Mesendoderm (in vitro differentiated cells): ENCODE results near the gene SERPINB4.
"Not testable (repeated sequence)": the region's sequence is repeated elsewhere in the genome, so short reads cannot be mapped to it uniquely, and the experiment has no call there.

Experiments used
- DNase-seq: peaks from one replicate; pipeline ENCODE4 v3.0.0; 2013
- H2AK5ac ChIP-seq: 2 replicates; pipeline ENCODE4 v1.6.1; 2013; ENCODE audit warnings: low read length, inconsistent platforms
- H2BK120ac ChIP-seq: 2 replicates; pipeline ENCODE4 v1.6.1; 2013; ENCODE audit warnings: low read depth, mild to moderate bottlenecking, low read length, moderate library complexity, mixed read lengths
- H2BK15ac ChIP-seq: replicated peaks from 2 replicates; pipeline ENCODE4 v1.6.1; 2013; ENCODE audit warnings: low read depth, mild to moderate bottlenecking, moderate library complexity
- H2BK5ac ChIP-seq: 2 replicates; pipeline ENCODE4 v1.6.1; 2013; ENCODE audit warnings: low read length, inconsistent platforms
- H3K18ac ChIP-seq: 2 replicates; pipeline ENCODE4 v1.6.1; 2013; ENCODE audit warnings: mild to moderate bottlenecking, low read length, mixed read lengths
- H3K23ac ChIP-seq: one replicate; pipeline ENCODE4 v1.6.1; 2013; ENCODE audit warnings: low read length
- H3K27ac ChIP-seq: 2 replicates; pipeline ENCODE4 v1.5.1; 2013; ENCODE audit warnings: low read depth, mild to moderate bottlenecking, inconsistent platforms, low read length, moderate library complexity
- H3K27me3 ChIP-seq: 2 replicates; pipeline ENCODE4 v1.6.1; 2013; ENCODE audit warnings: low read length, control low read depth, mild to moderate bottlenecking, inconsistent platforms; ENCODE audit not compliant: insufficient read depth, poor library complexity
- H3K36me3 ChIP-seq: 2 replicates; pipeline ENCODE4 v1.6.1; 2013; ENCODE audit warnings: low read length, inconsistent platforms; ENCODE audit not compliant: control insufficient read depth, insufficient read depth
- H3K4ac ChIP-seq: one replicate; pipeline ENCODE4 v1.6.1; 2013; ENCODE audit warnings: low read depth, mild to moderate bottlenecking, low read length, moderate library complexity
- H3K4me1 ChIP-seq: 2 replicates; pipeline ENCODE4 v1.6.1; 2013; ENCODE audit warnings: low read depth, low read length, inconsistent platforms; ENCODE audit not compliant: control insufficient read depth
- H3K4me2 ChIP-seq: 2 replicates; pipeline ENCODE4 v1.6.1; 2013; ENCODE audit warnings: low read length
- H3K4me3 ChIP-seq: 2 replicates; pipeline ENCODE4 v1.5.1; 2013; ENCODE audit warnings: mild to moderate bottlenecking, low read length
- H3K56ac ChIP-seq: one replicate; pipeline ENCODE4 v1.6.1; 2013; ENCODE audit warnings: low read length
- H3K79me1 ChIP-seq: 2 replicates; pipeline ENCODE4 v1.6.1; 2013; ENCODE audit warnings: low read length, inconsistent platforms
- H3K79me2 ChIP-seq: 2 replicates; pipeline ENCODE4 v1.6.1; 2013; ENCODE audit warnings: mild to moderate bottlenecking, low read length; ENCODE audit not compliant: control insufficient read depth, insufficient read depth
- H3K9ac ChIP-seq: 2 replicates; pipeline ENCODE4 v1.6.1; 2013; ENCODE audit warnings: low read length, inconsistent platforms
- H4K5ac ChIP-seq: one replicate; pipeline ENCODE4 v1.6.1; 2013; ENCODE audit warnings: low read length
- H4K8ac ChIP-seq: one replicate; pipeline ENCODE4 v1.6.1; 2013; ENCODE audit warnings: low read depth, mild to moderate bottlenecking, control low read depth, low read length, moderate library complexity
- WGBS: extraction: QIAGEN DNeasy Blood & Tissue Kit; methylation state at CpG from one replicate; pipeline ENCODE4 v1.1.7; 2013; ENCODE audit warnings: low lambda C conversion rate, missing lambda C conversion rate; ENCODE audit not compliant: insufficient coverage; ENCODE audit errors: extremely low coverage; 5-methylcytosine and 5-hydroxymethylcytosine counted together

Gene SERPINB4

DNA sequence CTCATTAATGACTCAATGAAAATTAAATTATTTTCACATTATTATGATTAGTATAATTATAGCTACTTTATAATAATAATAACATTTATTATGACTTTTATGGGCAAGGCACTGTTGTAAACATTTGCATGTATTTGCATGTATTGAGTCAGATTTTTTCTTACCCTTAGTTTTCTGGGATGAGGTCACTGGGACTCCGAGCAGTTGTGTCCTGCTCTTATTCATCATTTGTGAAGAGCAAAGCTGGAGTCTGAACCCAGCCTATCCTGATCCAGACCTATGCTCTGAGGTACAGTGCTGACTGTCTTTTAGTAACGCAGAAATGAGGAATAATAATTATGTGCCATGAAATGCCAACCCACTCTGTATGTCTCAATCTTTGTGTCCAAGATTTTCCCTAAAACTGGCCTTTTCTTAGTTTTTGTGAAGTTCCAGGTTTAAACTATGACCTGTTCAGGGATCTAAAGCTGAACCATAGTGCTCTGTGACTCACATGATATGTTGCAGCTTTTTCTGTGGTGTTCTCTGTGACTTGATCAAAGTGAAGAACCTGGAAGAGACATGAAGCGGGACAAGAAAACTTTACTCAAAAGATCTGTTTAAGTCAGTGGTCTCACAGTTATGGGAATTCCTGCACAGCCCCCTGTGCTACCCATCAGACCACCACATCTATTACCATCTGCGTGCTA lies 1.2 kb downstream of the SERPINB4 start:
- H3K4me1 ChIP-seq, H3K4ac ChIP-seq, H3K79me2 ChIP-seq, H3K18ac ChIP-seq, H2BK120ac ChIP-seq, H3K27me3 ChIP-seq, H4K8ac ChIP-seq, DNase-seq, H3K27ac ChIP-seq, H3K23ac ChIP-seq, H2BK5ac ChIP-seq, H3K36me3 ChIP-seq, H3K79me1 ChIP-seq, H3K9ac ChIP-seq, H4K5ac ChIP-seq, H3K4me3 ChIP-seq, H3K56ac ChIP-seq, H2AK5ac ChIP-seq, H2BK15ac ChIP-seq, H3K4me2 ChIP-seq: not testable (repeated sequence)
- no CpG with 5 or more reads among the region's 4 CpGs for WGBS

DNA sequence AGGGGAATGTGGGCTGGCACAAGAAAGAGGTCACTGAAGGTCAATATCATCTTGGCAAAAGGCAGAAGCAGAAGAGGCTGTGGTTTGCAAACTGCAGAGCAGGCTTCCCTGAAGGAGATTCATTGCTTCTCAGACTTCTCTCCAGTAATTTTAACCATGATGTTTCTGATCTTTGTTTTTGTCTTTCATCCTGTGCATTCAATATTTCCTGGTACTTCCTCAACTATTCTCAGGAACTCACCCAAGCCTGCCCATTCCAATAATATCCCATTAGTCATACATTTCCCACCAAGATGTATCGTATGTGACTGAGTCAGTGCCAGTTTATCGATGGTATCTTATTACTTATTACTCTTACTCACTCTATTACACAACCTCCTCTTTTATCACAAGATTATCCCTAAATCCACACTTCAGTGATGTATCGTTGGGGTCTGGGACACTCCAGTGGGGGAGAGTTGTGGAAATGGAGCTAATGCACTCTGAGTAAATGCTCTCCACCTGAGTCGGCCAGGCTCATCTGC lies 2.8 kb downstream of the SERPINB4 start:
- not testable (repeated sequence) for H4K8ac ChIP-seq, H3K79me2 ChIP-seq, H3K23ac ChIP-seq, H2BK5ac ChIP-seq, H3K27me3 ChIP-seq, H3K79me1 ChIP-seq, H3K36me3 ChIP-seq, DNase-seq, H3K4me1 ChIP-seq, H2BK15ac ChIP-seq, H4K5ac ChIP-seq, H3K56ac ChIP-seq, H3K4me2 ChIP-seq, H2AK5ac ChIP-seq, H3K9ac ChIP-seq, H3K4ac ChIP-seq, H3K4me3 ChIP-seq, H3K18ac ChIP-seq, H3K27ac ChIP-seq, H2BK120ac ChIP-seq
- WGBS = no CpG with 5 or more reads among the region's 4 CpGs

DNA sequence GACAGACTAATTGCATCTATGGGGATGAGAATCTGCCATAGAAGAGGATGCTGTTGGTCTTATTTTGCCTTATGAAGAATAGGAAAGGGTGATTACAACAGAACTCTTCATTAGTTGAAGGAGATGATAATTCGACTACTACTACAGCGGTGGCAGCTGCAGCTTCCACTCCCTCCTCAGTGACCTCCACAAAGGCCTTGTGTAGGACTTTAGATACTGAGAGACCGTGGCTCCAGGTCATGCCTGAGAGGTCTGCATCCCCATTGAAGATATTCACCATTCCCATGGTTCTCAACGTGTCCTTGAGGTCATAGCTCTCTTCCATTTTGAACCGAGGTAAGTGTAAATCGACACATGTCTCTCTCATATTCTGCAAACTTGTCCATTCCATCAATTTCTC lies 6.4 kb downstream of the SERPINB4 start:
- Histone ChIP-seq H4K5ac (no peak overlapping the region), H3K4ac (no peak overlapping the region), H2AK5ac (no peak overlapping the region), H3K4me3 (no peak overlapping the region), H3K4me1 (no peaks in the 10 kb centered on the region), H3K56ac (no peak overlapping the region), H3K9ac (no peak overlapping the region), H3K36me3 (no peaks in the 10 kb centered on the region), H3K4me2 (no peak overlapping the region), H3K27ac (no peak overlapping the region), H3K18ac (no peak overlapping the region), H2BK120ac (no peak overlapping the region), H3K27me3 (no peaks in the 10 kb centered on the region), H3K79me2 (no peaks in the 10 kb centered on the region), H4K8ac (no peak overlapping the region), H2BK15ac (no peak overlapping the region), H3K23ac (no peak overlapping the region), H2BK5ac (no peak overlapping the region), H3K79me1 (no peaks in the 10 kb centered on the region)
- WGBS = no CpG with 5 or more reads among the region's 6 CpGs
- no peak for DNase-seq

DNA sequence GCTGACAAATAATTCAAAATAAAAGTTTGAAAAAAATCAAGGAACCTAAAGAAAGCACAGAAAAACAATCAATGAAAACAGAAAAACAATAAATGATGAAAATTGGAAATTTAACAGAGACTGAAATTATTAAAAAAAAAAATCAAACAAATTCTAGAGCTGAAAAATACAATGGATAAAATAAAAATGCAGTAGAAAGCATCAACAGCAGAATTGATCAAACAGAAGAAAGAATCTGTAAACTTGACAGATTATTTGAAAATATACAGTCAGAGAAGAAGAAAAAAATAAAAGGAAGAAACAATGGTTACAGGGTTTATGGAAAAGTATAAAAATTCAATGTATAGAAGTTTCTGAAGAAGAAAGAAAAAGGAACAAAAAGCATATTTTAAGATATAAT lies 16.2 kb downstream of the SERPINB4 start:
- Histone ChIP-seq H3K4me3 (no peak overlapping the region), H2BK120ac (no peak overlapping the region), H3K56ac (no peak overlapping the region), H3K4me2 (no peak overlapping the region), H3K4ac (no peak overlapping the region), H3K4me1 (no peaks in the 10 kb centered on the region), H3K79me2 (no peaks in the 10 kb centered on the region), H2AK5ac (no peak overlapping the region), H3K9ac (no peak overlapping the region), H3K27ac (no peak overlapping the region), H4K8ac (no peak overlapping the region), H3K36me3 (no peaks in the 10 kb centered on the region), H2BK5ac (no peak overlapping the region), H3K18ac (no peak overlapping the region), H3K27me3 (no peaks in the 10 kb centered on the region), H2BK15ac (no peak overlapping the region), H4K5ac (no peak overlapping the region), H3K23ac (no peak overlapping the region), H3K79me1 (no peaks in the 10 kb centered on the region)
- DNase-seq = no peak

DNA sequence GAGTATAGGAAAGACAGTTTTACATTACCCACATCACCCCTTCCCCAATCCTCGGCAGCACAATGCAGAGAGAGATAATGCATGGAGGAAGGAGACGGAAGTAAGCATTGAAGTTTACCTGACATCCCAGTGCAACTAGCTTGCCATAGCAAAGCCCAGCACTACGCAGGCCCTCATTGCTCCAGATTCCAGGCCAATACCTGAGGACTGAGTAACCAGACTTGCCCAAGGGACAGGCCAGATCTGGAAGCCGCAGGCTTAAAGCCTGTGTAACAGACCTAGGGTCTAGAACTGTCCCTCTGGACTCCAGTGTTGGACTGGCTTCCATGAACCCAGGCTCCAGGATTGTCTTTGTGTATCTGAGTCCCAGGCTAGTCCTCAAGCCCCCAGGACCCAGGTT lies 17.6 kb downstream of the SERPINB4 start:
- Histone ChIP-seq H4K5ac (no peak overlapping the region), H3K27ac (no peak overlapping the region), H3K27me3 (no peaks in the 10 kb centered on the region), H3K4me1 (no peaks in the 10 kb centered on the region), H2BK5ac (no peak overlapping the region), H3K56ac (no peak overlapping the region), H3K79me1 (no peaks in the 10 kb centered on the region), H4K8ac (no peak overlapping the region), H3K4me2 (no peak overlapping the region), H3K4ac (no peak overlapping the region), H2BK15ac (no peak overlapping the region), H3K18ac (no peak overlapping the region), H3K36me3 (no peaks in the 10 kb centered on the region), H2AK5ac (no peak overlapping the region), H3K79me2 (no peaks in the 10 kb centered on the region), H2BK120ac (no peak overlapping the region), H3K9ac (no peak overlapping the region), H3K4me3 (no peak overlapping the region), H3K23ac (no peak overlapping the region)
- DNase-seq = no peak
- no CpG with 5 or more reads among the region's 4 CpGs for WGBS

DNA sequence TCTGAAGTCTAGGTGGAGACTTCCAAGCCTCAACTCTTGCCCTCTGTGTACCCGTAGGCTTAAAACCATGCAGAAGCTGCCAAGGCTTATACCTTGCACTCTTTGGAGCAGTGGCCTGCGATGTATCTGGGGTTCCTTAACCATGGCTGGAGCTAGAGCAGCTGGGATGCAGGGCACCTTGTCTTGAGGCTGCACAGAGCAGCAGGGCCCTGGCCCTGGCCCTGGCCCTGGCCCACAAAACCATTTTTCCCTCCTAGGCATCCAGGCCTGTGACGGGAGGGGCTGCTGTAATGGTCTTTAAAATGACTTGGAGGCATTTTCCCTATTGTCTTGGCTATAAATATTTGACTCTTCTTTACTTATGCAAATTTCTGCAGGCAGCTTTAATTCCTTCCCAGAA lies 19.2 kb downstream of the SERPINB4 start:
- Histone ChIP-seq H3K4me3 (no peak overlapping the region), H3K18ac (no peak overlapping the region), H2AK5ac (no peak overlapping the region), H3K27ac (no peak overlapping the region), H2BK120ac (no peak overlapping the region), H2BK5ac (no peak overlapping the region), H4K8ac (no peak overlapping the region), H3K4me2 (no peak overlapping the region), H3K36me3 (no peaks in the 10 kb centered on the region), H3K4me1 (no peaks in the 10 kb centered on the region), H3K27me3 (no peaks in the 10 kb centered on the region), H4K5ac (no peak overlapping the region), H3K56ac (no peak overlapping the region), H3K79me1 (no peaks in the 10 kb centered on the region), H3K23ac (no peak overlapping the region), H2BK15ac (no peak overlapping the region), H3K79me2 (no peaks in the 10 kb centered on the region), H3K4ac (no peak overlapping the region), H3K9ac (no peak overlapping the region)
- no peak for DNase-seq
- WGBS = no CpG with 5 or more reads among the region's 3 CpGs
